NCI-H526 treated with DMSO at 0.1 percent for 48 hours (cell line): ENCODE results near the gene ZSCAN10.

Experiments used
- DNase-seq: peaks from one replicate; lab custom pipeline; 2025; lab: John Stamatoyannopoulos, UW

ZSCAN10 gene

DNA sequence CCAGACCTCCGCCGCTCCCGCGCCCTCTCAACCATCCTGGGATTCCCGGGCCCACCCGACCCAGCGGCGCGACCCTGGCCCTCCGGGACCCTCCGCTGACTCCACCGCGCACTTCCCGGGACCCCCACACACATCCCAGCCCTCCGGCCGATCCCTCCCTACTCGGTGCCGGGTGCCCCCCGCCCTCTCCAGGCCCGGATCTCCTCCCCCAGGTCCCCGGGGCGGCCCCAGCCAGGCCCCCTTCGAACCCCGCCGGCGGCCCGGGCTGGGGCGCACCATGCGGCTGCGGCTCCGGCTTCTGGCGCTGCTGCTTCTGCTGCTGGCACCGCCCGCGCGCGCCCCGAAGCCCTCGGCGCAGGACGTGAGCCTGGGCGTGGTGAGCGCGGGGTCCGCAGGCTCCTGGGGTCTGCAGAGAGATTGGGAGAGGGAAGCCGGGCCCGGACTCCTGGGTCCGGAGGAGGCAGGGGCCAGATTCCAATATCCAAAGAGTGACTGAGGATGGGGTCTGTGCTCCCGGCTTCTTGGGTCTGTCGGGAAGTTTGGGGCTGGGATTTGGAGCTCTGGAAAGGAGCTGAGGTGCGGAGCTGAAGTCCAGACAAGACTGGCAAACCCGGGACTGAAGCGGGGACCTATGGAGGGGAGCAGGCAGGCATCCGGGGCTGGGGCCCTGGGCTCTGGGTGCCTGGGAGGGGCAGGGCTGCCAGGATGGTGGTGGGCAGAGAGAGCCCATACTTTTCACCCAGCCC lies 52.3 kb downstream of the ZSCAN10 start:
- DNase-seq = no peak

DNA sequence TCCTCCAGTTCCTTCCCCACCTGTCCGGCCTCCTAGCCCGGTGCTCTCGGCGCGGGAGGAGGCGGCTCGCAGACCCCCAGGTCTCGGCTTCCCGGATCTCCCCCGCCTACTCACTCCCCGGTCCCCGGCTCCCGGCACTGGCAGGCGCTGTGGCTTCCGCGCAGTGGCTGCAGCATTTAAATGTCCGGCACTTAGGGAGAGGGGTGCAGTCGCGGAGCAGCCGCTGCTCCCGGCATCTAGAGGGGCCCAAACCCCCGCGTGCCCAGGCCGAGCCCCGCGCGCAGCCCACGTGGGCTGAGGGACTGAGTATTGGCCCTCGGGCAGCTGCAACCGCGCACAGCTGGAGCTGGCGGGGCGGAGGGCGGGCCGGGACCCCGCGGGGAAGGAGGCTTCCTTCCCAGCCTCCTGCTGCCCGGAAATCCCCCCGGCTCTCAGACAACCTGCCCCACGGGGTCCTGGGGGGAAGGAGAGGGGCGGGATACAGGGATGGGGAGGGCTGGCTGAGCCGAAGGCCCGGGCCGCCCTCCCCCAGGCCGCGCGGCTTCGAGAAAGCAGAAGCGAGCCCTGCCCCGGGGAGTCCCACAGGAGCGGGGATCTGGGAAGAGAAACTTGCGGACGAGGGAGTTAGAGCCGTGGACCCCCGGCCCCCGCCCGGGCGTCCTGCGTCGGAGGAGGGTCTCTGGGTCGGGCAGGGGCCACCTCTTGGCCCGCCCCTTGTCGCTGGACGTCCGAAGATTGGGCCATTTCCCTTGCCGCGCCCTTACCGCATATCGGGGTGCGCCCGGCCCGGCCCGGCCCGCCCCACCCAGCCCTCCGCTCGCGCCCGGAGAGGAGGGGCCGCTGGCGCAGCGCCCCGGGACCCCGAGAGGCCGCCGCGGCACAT lies 53.1 kb downstream of the ZSCAN10 start, which contains the start of gene MMP25:
Gene MMP25 (plus strand): TSS at position 804 of the 883 bp plus-strand sequence. CDS start 357 bp downstream, outside the sequence.
- no peak for DNase-seq

DNA sequence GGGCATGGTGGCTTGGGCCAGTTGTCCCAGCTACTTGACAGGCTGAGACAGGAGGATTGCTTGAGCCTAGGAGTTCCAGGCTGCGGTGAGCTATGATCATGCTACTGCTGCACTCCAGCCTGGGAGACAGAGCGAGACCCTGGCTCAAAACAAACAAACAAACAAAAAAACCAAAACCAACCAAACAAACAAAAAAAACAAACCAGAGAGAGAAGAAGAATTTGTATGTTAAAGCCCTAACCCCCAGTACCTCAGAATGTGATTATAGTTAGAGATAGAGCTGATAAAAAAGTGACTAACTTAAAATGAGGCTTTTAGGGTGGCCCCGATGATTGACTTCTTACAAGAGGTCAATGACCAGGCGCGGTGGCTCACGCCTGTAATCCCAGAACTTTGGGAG lies 54.4 kb downstream of the ZSCAN10 start:
- DNase-seq = no peak

DNA sequence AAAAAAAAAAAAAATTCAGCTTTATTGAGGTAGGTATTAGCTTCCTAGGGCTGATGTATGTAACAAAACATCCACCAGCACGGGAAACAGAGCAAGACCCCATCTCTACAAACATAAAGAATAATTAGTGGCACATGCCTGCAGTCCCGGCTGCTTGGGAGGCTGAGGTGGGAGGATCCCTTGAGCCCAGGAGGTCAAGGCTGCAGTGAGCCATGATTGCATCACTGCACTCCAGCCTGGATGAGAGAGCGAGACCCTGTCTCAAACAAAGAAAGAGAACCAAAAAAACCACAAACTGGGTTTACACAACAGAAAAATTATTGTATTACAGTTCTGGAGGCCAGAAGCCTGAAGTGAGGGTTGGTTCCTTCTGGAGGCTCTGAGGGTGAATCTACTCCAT lies 56.7 kb downstream of the ZSCAN10 start:
- DNase-seq = no peak

DNA sequence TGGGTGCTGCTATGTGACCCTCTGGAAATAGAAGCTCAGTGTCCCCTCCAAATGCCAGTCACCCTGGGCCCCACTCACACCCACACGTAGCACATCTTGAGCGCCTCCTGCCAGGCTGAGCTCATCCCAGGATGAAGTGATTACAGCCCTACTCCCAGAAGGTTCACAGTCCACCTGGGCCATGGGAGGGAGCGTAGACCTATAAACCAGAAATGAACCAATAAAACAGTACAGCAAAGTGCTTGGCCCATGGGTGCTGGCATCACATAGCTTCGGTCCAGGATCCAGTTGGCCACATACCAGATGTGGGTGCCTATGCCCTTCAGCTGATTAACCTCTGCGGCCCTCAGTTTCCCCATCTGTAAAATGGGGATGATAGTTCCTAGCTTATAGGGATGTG lies 60.2 kb downstream of the ZSCAN10 start:
- DNase-seq = no peak
